Measurements from ENCODE around the gene ITPRID1.

- TF ChIP-seq EZH2 (IDR thresholded peaks at IDR 0.05; ENCODE audit: insufficient read depth, poor library complexity, severe bottlenecking) (no peak), EZH2phosphoT487 (IDR thresholded peaks at IDR 0.05; ENCODE audit: insufficient read depth, low read depth) (no peak)
Measured at GRCh38 chr7:31478721-31479120, 35.2 kb upstream of the ITPRID1 start.

Measured in GM23248 (cell line).